ENCODE data around the gene HNRNPM. TPM values are rescaled to one million over a fixed set of nuclear protein-coding genes. Genes with fewer than 3 reads are reported as not detected.

Gene HNRNPM
- total RNA-seq, 6 experiments from 2014 or later, result 144 to 217 (median 194) TPM

GRCh38 chr19:8453616-8454015 is 8.8 kb downstream of the HNRNPM start:
- Mint-ChIP-seq H3K4me1 (ENCODE audit: low read depth) (peaks cover 79% of the 10 kb centered on the region), H3K27ac (no peak overlapping the region), H3K36me3 (ENCODE audit: low read depth) (peaks cover 21% of the 10 kb centered on the region), H3K27me3 (ENCODE audit: insufficient read depth) (no peaks in the 10 kb centered on the region; the same call in 1 of the 2 replicates), H3K9me3 (no peaks in the 10 kb centered on the region), H3K4me3 (no peak overlapping the region)
- TF ChIP-seq, protein P1, sequence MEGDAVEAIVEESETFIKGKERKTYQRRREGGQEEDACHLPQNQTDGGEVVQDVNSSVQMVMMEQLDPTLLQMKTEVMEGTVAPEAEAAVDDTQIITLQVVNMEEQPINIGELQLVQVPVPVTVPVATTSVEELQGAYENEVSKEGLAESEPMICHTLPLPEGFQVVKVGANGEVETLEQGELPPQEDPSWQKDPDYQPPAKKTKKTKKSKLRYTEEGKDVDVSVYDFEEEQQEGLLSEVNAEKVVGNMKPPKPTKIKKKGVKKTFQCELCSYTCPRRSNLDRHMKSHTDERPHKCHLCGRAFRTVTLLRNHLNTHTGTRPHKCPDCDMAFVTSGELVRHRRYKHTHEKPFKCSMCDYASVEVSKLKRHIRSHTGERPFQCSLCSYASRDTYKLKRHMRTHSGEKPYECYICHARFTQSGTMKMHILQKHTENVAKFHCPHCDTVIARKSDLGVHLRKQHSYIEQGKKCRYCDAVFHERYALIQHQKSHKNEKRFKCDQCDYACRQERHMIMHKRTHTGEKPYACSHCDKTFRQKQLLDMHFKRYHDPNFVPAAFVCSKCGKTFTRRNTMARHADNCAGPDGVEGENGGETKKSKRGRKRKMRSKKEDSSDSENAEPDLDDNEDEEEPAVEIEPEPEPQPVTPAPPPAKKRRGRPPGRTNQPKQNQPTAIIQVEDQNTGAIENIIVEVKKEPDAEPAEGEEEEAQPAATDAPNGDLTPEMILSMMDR (IDR thresholded peaks at IDR 0.05), result no peak
- DNase-seq, result no peak

DNA sequence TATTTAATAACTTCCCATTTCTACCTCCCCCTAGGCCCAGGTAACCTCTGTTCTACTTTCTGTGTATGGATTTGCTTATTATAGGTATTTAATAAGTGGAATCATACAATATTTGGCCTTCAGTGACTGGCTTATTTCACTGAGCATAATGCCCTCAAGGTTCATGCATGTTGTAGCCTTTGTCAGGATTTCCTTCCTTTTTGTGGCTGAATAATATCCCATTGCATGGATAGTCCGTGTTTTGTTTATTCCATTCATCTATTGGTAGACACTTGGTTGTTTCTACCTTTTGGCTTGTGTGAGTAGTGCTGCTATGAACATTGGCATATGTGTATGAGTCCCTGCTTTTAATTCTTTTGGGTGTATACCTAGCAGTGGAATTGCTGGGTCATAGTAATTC is 9.4 kb downstream of the HNRNPM start:
- Mint-ChIP-seq H3K36me3 (ENCODE audit: low read depth) (peaks cover 21% of the 10 kb centered on the region), H3K9me3 (no peaks in the 10 kb centered on the region), H3K27ac (no peak overlapping the region), H3K4me1 (ENCODE audit: low read depth) (peaks cover 80% of the 10 kb centered on the region), H3K4me3 (no peak overlapping the region), H3K27me3 (ENCODE audit: insufficient read depth) (no peaks in the 10 kb centered on the region; the same call in 1 of the 2 replicates)
- DNase-seq, result no peak
- TF ChIP-seq, protein P1 (IDR thresholded peaks at IDR 0.05), result no peak

- H3K4me1 Mint-ChIP-seq (ENCODE audit: low read depth), result peaks cover 84% of the 10 kb centered on the region
- TF ChIP-seq, protein P1 (IDR thresholded peaks at IDR 0.05), result no peak
- H3K27me3 Mint-ChIP-seq (ENCODE audit: insufficient read depth), result no peaks in the 10 kb centered on the region; the same call in 1 of the 2 replicates
- H3K27ac Mint-ChIP-seq, result no peak overlapping the region
- H3K36me3 Mint-ChIP-seq (ENCODE audit: low read depth), result peaks cover 21% of the 10 kb centered on the region
- no peaks in the 10 kb centered on the region for H3K9me3 Mint-ChIP-seq
- no peak overlapping the region for H3K4me3 Mint-ChIP-seq
- no peak for DNase-seq
Observed at GRCh38 chr19:8455018-8455417, 10.2 kb downstream of the HNRNPM start.

DNA sequence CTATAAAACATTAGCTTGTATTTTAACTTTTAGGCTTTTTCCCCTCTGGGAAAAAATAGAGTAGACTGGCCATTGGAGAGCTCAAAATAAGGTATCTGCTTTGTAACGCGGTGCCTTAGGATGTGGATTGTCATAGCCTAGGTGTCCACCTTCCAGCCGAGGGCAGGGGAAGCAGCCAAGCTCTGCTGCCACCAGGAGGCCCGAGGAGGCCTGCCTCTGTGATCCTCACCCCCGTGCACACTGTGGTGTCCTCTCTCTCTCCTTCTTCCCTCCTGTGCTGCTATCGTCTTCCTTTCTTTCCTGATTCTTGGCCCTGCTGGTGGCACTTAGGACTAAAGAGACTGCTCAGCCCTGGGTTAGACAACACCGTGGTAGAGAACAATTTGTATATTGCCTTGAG is 11.3 kb downstream of the HNRNPM start:
- Mint-ChIP-seq H3K36me3 (ENCODE audit: low read depth) (peaks cover 21% of the 10 kb centered on the region), H3K4me3 (no peak overlapping the region), H3K4me1 (ENCODE audit: low read depth) (peaks cover 91% of the 10 kb centered on the region), H3K9me3 (no peaks in the 10 kb centered on the region), H3K27me3 (ENCODE audit: insufficient read depth) (no peaks in the 10 kb centered on the region; the same call in 1 of the 2 replicates), H3K27ac (peak overlapping the region; percentile 42; the same call in 1 of the 2 replicates)
- TF ChIP-seq, protein P1 (IDR thresholded peaks at IDR 0.05), result peak; percentile 47
- no peak for DNase-seq

DNA sequence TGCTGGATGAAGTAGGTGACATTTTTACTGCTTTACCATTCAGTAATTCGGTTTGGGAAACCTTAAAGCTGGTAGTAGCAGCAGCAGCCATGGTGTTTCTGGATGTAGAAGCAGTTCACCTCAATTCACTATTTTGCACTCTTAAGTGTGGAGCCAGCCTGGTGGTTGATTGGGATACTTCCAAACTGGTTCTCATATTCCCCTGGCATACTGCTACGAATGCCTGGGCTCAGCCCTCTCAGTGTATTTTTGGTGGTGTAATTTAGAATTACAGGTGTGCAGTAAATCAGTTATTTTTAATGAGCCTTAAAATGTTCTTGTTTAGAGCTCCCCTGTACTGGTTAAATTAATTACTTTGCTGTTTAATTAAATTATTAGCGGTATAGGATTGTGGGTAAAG is 12.4 kb downstream of the HNRNPM start:
- no peak overlapping the region for H3K27ac Mint-ChIP-seq
- TF ChIP-seq, protein P1 (IDR thresholded peaks at IDR 0.05), result peak; percentile 23
- peaks cover 20% of the 10 kb centered on the region for H3K36me3 Mint-ChIP-seq (ENCODE audit: low read depth)
- no peaks in the 10 kb centered on the region for H3K9me3 Mint-ChIP-seq
- DNase-seq, result no peak
- H3K4me1 Mint-ChIP-seq (ENCODE audit: low read depth), result peaks cover 90% of the 10 kb centered on the region
- no peak overlapping the region for H3K4me3 Mint-ChIP-seq
- H3K27me3 Mint-ChIP-seq (ENCODE audit: insufficient read depth), result no peaks in the 10 kb centered on the region

DNA sequence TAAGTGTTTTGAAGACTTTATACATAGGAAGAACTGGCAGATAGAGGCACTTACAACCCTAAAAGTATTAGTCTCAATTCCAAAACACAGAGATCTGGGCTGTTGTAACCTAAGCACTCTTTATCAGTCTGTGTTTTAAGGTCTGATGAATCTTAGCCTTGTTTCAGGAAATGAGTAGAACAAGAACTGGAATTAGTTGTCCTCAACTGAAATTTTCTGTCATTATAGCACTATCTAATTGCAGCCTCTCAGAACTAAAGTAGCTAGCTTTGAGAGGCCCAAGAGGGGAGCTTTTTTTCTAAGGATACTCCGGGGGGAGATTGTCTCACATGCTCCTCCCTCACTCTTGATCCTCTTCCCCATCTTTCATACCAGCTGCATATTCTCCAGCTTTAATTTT is 13.1 kb downstream of the HNRNPM start:
- no peak for DNase-seq
- no peak overlapping the region for H3K27ac Mint-ChIP-seq

More for the DNA sequence above, 13.1 kb downstream of the HNRNPM start:
- H3K4me1 Mint-ChIP-seq (ENCODE audit: low read depth), result peaks cover 92% of the 10 kb centered on the region
- H3K4me3 Mint-ChIP-seq, result no peak overlapping the region
- no peaks in the 10 kb centered on the region for H3K9me3 Mint-ChIP-seq
- no peaks in the 10 kb centered on the region for H3K27me3 Mint-ChIP-seq (ENCODE audit: insufficient read depth)
- TF ChIP-seq, protein P1 (IDR thresholded peaks at IDR 0.05), result no peak
- peaks cover 22% of the 10 kb centered on the region for H3K36me3 Mint-ChIP-seq (ENCODE audit: low read depth)
